Neuronal stem cell (in vitro differentiated cells): ENCODE data around the gene RAD51B.
A peak's percentile ranks its signal among the peaks of the same experiment; 100 is the strongest.

Experiments
- DNase-seq: peaks from one replicate; pipeline ENCODE4 v3.0.0-alpha.2; 2013; ENCODE audit warnings: low spot score
- H2AFZ ChIP-seq: one replicate; pipeline ENCODE4 v1.6.1; 2013; ENCODE audit warnings: mild to moderate bottlenecking, low read length, inconsistent platforms
- H2AK5ac ChIP-seq: 2 replicates; pipeline ENCODE4 v1.6.1; 2013; ENCODE audit warnings: low read depth, mild to moderate bottlenecking, inconsistent platforms, low read length, moderate library complexity, mixed read lengths
- H2BK120ac ChIP-seq: 2 replicates; pipeline ENCODE4 v1.6.1; 2013; ENCODE audit warnings: low read depth, mild to moderate bottlenecking, inconsistent platforms, low read length, moderate library complexity, mixed read lengths
- H2BK12ac ChIP-seq: one replicate; pipeline ENCODE4 v1.6.1; 2013; ENCODE audit warnings: low read length, inconsistent platforms
- H2BK15ac ChIP-seq: 2 replicates; pipeline ENCODE4 v1.6.1; 2013; ENCODE audit warnings: mild to moderate bottlenecking, low read length, inconsistent platforms, mixed read lengths
- H2BK5ac ChIP-seq: one replicate; pipeline ENCODE4 v1.6.1; 2013; ENCODE audit warnings: inconsistent platforms, mild to moderate bottlenecking, low read length, moderate library complexity
- H3K14ac ChIP-seq: one replicate; pipeline ENCODE4 v1.6.1; 2013; ENCODE audit warnings: low read length, inconsistent platforms
- H3K18ac ChIP-seq: 2 replicates; pipeline ENCODE4 v1.6.1; 2013; ENCODE audit warnings: low read length, inconsistent platforms
- H3K23ac ChIP-seq: 2 replicates; pipeline ENCODE4 v1.6.1; 2013; ENCODE audit warnings: low read depth, mild to moderate bottlenecking, mixed read lengths, low read length, inconsistent platforms; ENCODE audit not compliant: poor library complexity
- H3K27ac ChIP-seq: replicated peaks from 3 replicates; pipeline ENCODE4 v1.5.1; 2013; ENCODE audit warnings: low read length, inconsistent platforms
- H3K27me3 ChIP-seq, 3 experiments: 2 replicates each; pipeline ENCODE4 v1.6.1; 2013; ENCODE audit warnings: low read length in 3 of 3, mild to moderate bottlenecking in 2 of 3, inconsistent platforms in 1 of 3, low read depth in 1 of 3, mixed read lengths in 1 of 3, moderate library complexity in 1 of 3; ENCODE audit not compliant: control insufficient read depth in 3 of 3, insufficient read depth in 3 of 3
- H3K36me3 ChIP-seq, 2 donors: replicated peaks in 1 of 2; 2 replicates each; pipeline ENCODE4 v1.6.1; 2013; ENCODE audit warnings: low read length in 2 of 2; ENCODE audit not compliant: control insufficient read depth in 2 of 2, insufficient read depth in 2 of 2
- H3K4ac ChIP-seq: 2 replicates; pipeline ENCODE4 v1.6.1; 2013; ENCODE audit warnings: inconsistent platforms, mild to moderate bottlenecking, low read length, moderate library complexity
- H3K4me1 ChIP-seq, 2 donors: 1 replicate in 1 of 2; 2 replicates in 1 of 2; pipeline ENCODE4 v1.6.1; 2013; ENCODE audit warnings: low read length in 2 of 2, low read depth in 1 of 2; ENCODE audit not compliant: control insufficient read depth in 2 of 2, insufficient read depth in 1 of 2
- H3K4me2 ChIP-seq: one replicate; pipeline ENCODE4 v1.6.1; 2013; ENCODE audit warnings: mild to moderate bottlenecking, low read length, inconsistent platforms; ENCODE audit not compliant: insufficient read depth, poor library complexity, severe bottlenecking
- H3K4me3 ChIP-seq, 2 donors: 2 replicates each; pipeline ENCODE4 v1.5.1; 2013; ENCODE audit warnings: low read length in 2 of 2, mild to moderate bottlenecking in 2 of 2, inconsistent platforms in 1 of 2, moderate library complexity in 1 of 2
- H3K79me1 ChIP-seq: one replicate; pipeline ENCODE4 v1.6.1; 2013; ENCODE audit warnings: low read depth, mild to moderate bottlenecking, inconsistent platforms, low read length, moderate library complexity
- H3K9ac ChIP-seq: one replicate; pipeline ENCODE4 v1.6.1; 2013; ENCODE audit warnings: mild to moderate bottlenecking, low read depth, low read length, inconsistent platforms; ENCODE audit not compliant: poor library complexity
- H3K9me3 ChIP-seq, 2 donors: replicated peaks in 1 of 2; 2 replicates each; pipeline versions ENCODE3 to v1.6.1; 2013; ENCODE audit warnings: low read length in 2 of 2, mild to moderate bottlenecking in 2 of 2, inconsistent platforms in 1 of 2, low read depth in 1 of 2, mixed read lengths in 1 of 2, moderate library complexity in 1 of 2; ENCODE audit not compliant: control insufficient read depth in 2 of 2, insufficient read depth in 1 of 2
- H4K8ac ChIP-seq: one replicate; pipeline ENCODE4 v1.6.1; 2013; ENCODE audit warnings: low read depth, mild to moderate bottlenecking, inconsistent platforms, low read length, moderate library complexity
- H4K91ac ChIP-seq: one replicate; pipeline ENCODE4 v1.6.1; 2013; ENCODE audit warnings: low read length, low read depth, mild to moderate bottlenecking, inconsistent platforms; ENCODE audit not compliant: poor library complexity
- WGBS, 2 donors: extraction: QIAGEN DNeasy Blood & Tissue Kit; methylation state at CpG; one replicate each; pipeline ENCODE4 v1.1.7; 2013; ENCODE audit warnings: missing lambda C conversion rate in 2 of 2, mixed read lengths in 1 of 2; ENCODE audit not compliant: insufficient read length in 2 of 2, insufficient replicate concordance in 1 of 2; ENCODE audit errors: extremely low coverage in 2 of 2; 5-methylcytosine and 5-hydroxymethylcytosine counted together

Gene RAD51B

DNA sequence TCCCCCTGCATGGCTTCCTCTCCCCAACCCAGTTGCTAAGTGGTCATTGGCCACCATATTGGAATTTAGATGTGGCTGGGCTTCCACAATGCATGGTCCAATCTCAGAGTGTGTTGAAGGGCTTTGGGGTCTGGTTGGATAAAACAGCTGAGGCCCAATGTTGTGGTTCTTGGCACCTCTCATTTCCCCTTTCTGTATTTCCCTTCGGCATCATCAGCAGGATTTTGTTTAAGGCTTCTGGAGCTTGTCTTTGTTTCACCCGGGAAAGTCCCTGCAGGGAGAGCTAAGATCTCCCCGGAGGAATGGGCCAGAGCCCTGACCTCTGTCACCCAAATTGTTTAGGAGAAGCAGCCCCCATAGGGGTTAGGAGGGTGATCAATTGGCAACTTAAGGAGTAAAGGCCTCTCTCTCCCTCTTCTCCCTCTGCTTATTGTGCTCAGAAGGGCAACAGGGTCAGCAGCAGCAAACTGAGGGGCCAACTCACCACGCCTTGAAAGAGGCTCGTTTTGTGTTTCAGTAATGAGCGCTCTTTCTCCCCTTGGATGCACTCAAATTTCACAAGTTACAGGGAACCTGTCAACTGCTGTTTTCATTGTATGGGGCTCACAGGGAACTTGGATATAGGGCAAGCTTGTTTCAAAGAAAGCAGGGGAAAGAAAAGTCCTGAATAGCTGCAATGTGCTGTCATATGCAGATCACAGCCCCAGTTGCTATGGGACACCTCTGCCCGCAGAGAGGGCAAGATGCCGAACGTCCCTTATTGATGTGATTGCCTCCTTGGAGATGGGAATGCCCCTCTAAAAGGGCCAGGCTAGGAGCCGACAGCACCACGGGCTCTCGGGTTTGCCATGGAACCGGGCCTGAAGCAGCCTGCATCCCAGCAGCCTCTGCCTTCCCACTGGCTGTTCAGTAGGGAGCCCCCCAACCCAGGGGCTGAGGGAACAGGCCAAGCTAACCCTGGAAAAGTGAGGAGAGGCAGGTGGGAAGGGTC lies 749.6 kb downstream of the RAD51B start:
- Histone ChIP-seq H2BK5ac (peak overlapping the region; percentile 45), H2AK5ac (no peak overlapping the region), H4K91ac (no peak overlapping the region), H3K27ac (peak overlapping the region; percentile 93), H3K9ac (peak overlapping the region; percentile 8), H3K18ac (peak overlapping the region; percentile 96), H2AFZ (no peak overlapping the region), H3K23ac (no peak overlapping the region), H3K4me3 (no peak overlapping the region), H3K27me3 (no peaks in the 10 kb centered on the region), H3K4me1 (peaks cover 28 to 34% of the 10 kb centered on the region in 2 donors), H3K36me3 (no peaks in the 10 kb centered on the region), H2BK120ac (peak overlapping the region; percentile 10), H3K79me1 (no peaks in the 10 kb centered on the region), H3K9me3 (peaks cover 9 to 12% of the 10 kb centered on the region in 2 donors), H3K4ac (no peak overlapping the region), H2BK12ac (peak overlapping the region; percentile 67), H4K8ac (no peak overlapping the region), H3K14ac (no peak overlapping the region), H2BK15ac (no peak overlapping the region), H3K4me2 (no peak overlapping the region)
- WGBS, 2 donors, result no CpG with 5 or more reads among the region's 13 CpGs
- peak; percentile 84 for DNase-seq

GRCh38 chr14:68569970-68570409 lies 750.4 kb downstream of the RAD51B start:
- Histone ChIP-seq H3K79me1 (no peaks in the 10 kb centered on the region), H3K36me3 (no peaks in the 10 kb centered on the region), H3K4ac (no peak overlapping the region), H2AK5ac (peak overlapping the region; percentile 93), H2AFZ (no peak overlapping the region), H4K91ac (peak overlapping the region; percentile 34), H2BK5ac (peak overlapping the region; percentile 45), H3K27me3 (no peaks in the 10 kb centered on the region), H3K4me1 (peaks cover 24 to 31% of the 10 kb centered on the region in 2 donors), H3K14ac (no peak overlapping the region), H3K18ac (peak overlapping the region; percentile 96), H3K27ac (peak overlapping the region; percentile 93), H3K4me2 (no peak overlapping the region), H2BK120ac (peak overlapping the region; percentile 10), H3K23ac (no peak overlapping the region), H3K9me3 (peaks cover 9 to 12% of the 10 kb centered on the region in 2 donors), H3K9ac (peak overlapping the region; percentile 8), H2BK15ac (no peak overlapping the region), H2BK12ac (peak overlapping the region; percentile 47), H3K4me3 (no peak overlapping the region), H4K8ac (no peak overlapping the region)
- no peak for DNase-seq
- WGBS, 2 donors, result no CpG with 5 or more reads among the region's 4 CpGs

GRCh38 chr14:68571114-68571591 lies 751.6 kb downstream of the RAD51B start:
- Histone ChIP-seq H2AK5ac (no peak overlapping the region), H3K4ac (no peak overlapping the region), H3K36me3 (no peaks in the 10 kb centered on the region), H3K14ac (no peak overlapping the region), H3K4me2 (no peak overlapping the region), H3K9me3 (peaks cover 9 to 12% of the 10 kb centered on the region in 2 donors), H3K27ac (no peak overlapping the region), H2BK12ac (no peak overlapping the region), H4K91ac (no peak overlapping the region), H4K8ac (no peak overlapping the region), H2BK5ac (no peak overlapping the region), H2BK15ac (no peak overlapping the region), H3K4me1 (peaks cover 26 to 31% of the 10 kb centered on the region in 2 donors), H3K79me1 (no peaks in the 10 kb centered on the region), H3K27me3 (no peaks in the 10 kb centered on the region), H3K9ac (no peak overlapping the region), H2BK120ac (no peak overlapping the region), H3K4me3 (no peak overlapping the region), H3K23ac (no peak overlapping the region), H2AFZ (no peak overlapping the region), H3K18ac (peak overlapping the region; percentile 22)
- DNase-seq, result no peak
- WGBS, 2 donors, result no CpG with 5 or more reads among the region's 4 CpGs

DNA sequence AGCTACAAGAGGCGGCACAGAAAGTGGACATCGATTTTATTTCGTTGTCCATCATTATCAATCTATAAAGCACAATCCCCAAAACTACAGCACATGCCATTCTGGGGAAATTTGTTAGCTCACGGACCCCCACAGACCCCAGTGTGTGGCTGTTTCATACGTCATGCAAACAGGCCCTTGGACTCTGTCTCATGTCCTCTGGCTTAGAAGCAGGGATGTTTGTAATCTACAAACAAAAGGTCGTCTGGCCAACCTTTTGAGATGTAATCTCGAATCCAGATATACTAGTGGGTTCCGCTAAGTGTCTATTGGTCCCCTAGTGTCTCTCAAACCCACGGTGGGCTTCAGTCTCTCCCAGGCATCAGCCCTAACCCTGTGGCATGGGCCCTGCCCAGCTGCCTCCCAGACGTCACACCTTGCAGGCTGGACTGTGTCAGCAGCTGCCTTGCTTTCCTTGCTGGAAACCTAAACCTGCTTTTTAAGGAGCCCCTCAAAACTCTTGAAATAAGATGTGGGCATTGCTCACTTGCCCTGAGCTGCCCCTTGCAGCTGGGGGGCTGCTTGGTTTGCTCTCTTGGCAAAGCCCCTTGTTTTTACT lies 752.4 kb downstream of the RAD51B start:
- Histone ChIP-seq H3K4me3 (no peak overlapping the region), H3K9ac (no peak overlapping the region), H2AK5ac (peak overlapping the region; percentile 0), H3K9me3 (peaks cover 9 to 12% of the 10 kb centered on the region in 2 donors), H3K36me3 (no peaks in the 10 kb centered on the region), H3K27ac (no peak overlapping the region), H3K79me1 (no peaks in the 10 kb centered on the region), H2BK15ac (peak overlapping the region; percentile 17), H3K14ac (no peak overlapping the region), H3K4me1 (peaks cover 29 to 38% of the 10 kb centered on the region in 2 donors), H3K4me2 (no peak overlapping the region), H3K23ac (no peak overlapping the region), H2AFZ (no peak overlapping the region), H3K27me3 (no peaks in the 10 kb centered on the region), H4K91ac (no peak overlapping the region), H2BK12ac (no peak overlapping the region), H2BK5ac (no peak overlapping the region), H2BK120ac (no peak overlapping the region), H3K4ac (no peak overlapping the region), H3K18ac (peak overlapping the region; percentile 55), H4K8ac (no peak overlapping the region)
- no CpG with 5 or more reads among the region's 10 CpGs for WGBS, 2 donors
- no peak for DNase-seq
